NCI-H748 (cell line): Measurements from ENCODE around the gene JOSD2.

Source experiments
- DNase-seq: peaks from one replicate; lab custom pipeline; 2025; ENCODE audit not compliant: unreplicated experiment; lab: John Stamatoyannopoulos, UW

JOSD2 gene, protein sequence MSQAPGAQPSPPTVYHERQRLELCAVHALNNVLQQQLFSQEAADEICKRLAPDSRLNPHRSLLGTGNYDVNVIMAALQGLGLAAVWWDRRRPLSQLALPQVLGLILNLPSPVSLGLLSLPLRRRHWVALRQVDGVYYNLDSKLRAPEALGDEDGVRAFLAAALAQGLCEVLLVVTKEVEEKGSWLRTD

DNA sequence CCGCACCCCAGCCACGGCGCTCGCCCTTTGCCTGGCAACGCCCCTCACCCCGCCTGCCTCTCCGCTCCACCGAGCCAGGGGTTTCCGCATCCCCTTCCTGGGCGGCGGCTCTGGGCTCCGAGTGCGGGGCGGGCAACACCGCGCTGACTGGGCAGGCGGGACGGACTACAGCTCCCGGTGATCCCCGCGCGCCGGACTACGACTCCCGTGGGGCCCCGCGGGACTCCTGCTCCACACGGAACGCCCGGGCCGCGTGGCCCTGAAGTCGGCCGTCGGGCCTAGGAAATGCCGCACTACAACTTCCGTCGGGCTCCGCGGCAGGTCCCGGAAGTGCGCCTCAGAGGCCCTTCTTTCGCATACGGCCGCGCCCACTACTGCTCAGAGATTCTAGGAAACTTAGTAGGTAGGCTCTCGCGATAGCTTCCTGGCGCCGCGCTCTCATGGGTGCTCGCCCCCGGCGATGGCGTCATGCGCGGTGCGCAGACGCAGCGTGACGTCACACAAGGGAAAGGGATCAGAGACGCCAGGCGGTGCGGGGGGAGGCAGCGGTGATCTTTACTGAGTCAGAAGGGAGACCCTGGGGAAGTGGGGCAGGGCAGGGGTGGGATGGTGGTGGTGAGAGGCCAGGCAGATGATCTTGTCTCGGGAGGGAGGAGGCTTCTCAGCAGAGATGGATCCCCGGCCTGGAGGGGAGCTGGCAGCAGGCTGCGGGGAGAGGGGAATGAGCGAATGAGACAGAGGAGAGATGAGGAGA is at the start of gene JOSD2:
TSS of gene JOSD2 (minus strand) at position 123 of the 754 bp plus-strand sequence. CDS start 760 bp downstream, outside the sequence.
- DNase-seq: peak; percentile 100

DNA sequence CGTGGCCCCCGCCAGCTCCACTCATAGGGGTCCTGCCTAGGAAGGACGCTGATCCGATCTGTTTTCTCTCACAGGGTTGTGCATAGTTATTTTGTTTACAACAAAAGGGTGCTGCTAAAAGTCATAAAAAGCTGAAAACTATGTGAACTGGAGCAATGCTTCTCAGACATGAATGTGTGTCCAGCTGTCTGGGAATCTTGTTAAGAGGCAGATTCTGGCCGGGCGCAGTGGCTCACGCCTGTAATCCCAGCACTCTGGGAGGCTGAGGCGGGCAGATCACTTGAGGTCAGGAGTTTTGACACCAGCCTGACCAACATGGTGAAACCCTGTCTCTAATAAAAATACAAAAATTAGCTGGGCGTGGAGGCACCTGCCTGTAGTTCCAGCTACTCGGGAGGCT is 48.6 kb upstream of the JOSD2 start:
- DNase-seq: no peak

GRCh38 chr19:50558449-50558848 is 47.5 kb upstream of the JOSD2 start:
- no peak for DNase-seq

DNA sequence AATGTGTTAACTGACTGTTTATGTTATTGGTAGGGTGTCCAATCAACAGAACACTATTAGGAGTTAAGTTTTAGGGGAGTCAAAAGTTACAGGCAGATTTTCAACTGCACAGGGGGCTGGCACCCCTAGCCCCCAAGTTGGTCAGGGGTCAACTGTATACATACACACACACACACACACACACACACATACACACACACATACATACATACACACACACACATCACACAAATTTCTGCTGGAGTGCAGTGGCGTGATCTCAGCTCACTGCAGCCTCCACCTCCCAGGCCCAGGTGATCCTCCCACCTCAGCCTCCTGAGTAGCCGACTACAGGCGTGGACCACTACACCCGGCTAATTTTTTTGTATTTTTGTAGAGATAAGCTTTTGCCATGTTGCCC is 47.0 kb upstream of the JOSD2 start:
- DNase-seq: no peak

GRCh38 chr19:50557009-50557613 is 46.1 kb upstream of the JOSD2 start:
- DNase-seq: no peak

GRCh38 chr19:50556282-50557008 is 45.5 kb upstream of the JOSD2 start:
- peak; percentile 90 for DNase-seq

GRCh38 chr19:50555450-50556281 is 44.7 kb upstream of the JOSD2 start:
- peak; percentile 59 for DNase-seq

- DNase-seq: no peak
These were observed 44.0 kb upstream of the JOSD2 start for GRCh38 chr19:50555033-50555432.

DNA sequence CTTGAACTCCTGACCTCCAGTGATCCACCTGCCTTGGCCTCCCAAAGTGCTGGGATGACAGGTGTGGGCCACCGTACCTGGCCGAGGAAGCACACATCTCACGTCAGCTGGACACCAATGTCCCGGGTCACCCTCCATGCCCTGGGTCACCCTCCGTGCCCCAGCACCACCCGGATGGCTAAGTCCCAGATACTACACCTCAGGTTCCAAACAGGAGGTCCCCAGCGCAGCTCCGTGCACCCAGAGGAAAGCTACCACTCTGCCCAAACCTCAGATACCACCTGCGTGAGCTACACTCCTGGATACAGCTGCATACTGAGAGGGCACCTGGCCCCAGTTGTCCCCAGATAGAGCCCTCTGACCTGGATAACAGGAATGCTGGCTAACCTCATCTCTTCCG is 43.2 kb upstream of the JOSD2 start:
- DNase-seq: no peak

DNA sequence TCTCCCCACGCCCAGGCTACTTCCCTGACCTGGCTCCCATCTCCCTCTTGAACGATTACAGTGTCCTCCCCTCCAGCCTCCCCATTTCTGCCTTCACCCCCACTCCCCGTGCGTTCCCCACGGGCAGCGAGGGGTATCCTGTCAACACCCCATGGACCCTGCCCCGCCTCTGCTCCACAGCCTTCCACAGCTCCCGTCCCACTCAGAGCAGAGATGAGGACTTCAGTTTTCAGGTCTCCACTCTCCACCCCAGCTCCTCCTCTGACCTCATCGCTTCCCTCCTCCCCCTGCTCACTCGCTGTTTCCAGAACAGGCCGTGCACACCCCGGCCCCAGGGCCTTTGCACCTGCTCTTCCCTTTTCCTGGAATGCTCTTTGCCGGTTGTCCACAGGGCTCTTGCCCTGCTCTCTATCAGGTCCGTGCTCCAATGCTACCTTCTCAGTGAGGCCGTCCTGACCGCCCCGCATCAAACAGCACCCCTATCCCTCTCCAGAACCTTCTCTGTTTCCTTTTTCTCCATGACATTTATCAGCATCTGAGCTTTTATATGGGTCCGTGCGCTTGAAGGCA is 42.2 kb upstream of the JOSD2 start:
- no peak for DNase-seq

DNA sequence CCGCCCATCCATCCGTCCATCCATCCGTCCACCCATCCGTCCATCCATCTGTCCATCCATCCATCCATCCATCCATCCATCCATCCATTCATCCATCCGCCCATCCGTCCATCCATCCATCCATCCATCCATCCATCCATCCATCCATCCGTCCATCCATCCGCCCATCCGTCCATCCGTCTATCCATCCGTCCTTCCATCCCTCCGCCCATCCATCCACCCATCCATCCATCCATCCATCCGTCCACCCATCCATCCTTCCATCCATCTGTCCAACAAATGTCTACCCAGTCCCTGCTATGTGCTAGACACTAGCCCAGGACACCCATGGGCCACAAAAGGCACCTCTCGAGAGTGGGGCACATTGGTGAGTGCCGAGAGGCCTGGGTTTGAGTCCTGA is 41.5 kb upstream of the JOSD2 start:
- no peak for DNase-seq

GRCh38 chr19:50551715-50552187 is 40.8 kb upstream of the JOSD2 start:
- no peak for DNase-seq

GRCh38 chr19:50551034-50551714 is 40.2 kb upstream of the JOSD2 start:
- DNase-seq: no peak

GRCh38 chr19:50550594-50550966 is 39.6 kb upstream of the JOSD2 start:
- DNase-seq: no peak

DNA sequence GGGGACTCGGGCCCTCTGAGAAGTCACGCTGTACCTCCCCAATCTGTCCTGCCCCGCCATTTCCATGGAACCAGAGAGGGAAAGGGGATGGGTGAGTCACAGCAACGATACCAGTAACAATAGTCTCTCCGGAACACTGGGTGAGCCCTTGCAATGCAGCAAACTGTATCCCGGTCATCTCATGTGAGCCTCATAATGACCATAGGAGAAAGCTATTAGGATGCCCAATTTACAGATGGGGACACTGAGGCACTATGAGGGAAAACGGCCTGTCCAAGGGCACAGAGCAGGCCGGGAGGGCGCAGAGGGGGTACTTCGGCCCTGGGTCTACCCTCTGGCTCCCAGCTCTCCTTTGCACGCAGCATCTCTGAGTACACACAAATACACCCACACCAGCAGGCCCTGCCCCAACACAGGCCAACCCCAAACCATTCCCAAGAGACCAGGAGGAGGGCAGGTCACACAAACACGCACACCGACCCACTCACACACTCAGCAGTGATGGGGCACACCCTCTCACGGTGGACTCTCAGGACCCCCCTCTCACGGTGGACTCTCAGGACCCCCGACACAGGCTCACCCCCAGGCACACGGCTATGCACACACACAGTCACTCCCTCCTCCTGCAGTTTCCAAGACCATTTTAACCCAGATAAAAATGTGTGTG is 39.1 kb upstream of the JOSD2 start:
- DNase-seq: no peak

GRCh38 chr19:50549059-50549926 is 38.3 kb upstream of the JOSD2 start:
- no peak for DNase-seq

DNA sequence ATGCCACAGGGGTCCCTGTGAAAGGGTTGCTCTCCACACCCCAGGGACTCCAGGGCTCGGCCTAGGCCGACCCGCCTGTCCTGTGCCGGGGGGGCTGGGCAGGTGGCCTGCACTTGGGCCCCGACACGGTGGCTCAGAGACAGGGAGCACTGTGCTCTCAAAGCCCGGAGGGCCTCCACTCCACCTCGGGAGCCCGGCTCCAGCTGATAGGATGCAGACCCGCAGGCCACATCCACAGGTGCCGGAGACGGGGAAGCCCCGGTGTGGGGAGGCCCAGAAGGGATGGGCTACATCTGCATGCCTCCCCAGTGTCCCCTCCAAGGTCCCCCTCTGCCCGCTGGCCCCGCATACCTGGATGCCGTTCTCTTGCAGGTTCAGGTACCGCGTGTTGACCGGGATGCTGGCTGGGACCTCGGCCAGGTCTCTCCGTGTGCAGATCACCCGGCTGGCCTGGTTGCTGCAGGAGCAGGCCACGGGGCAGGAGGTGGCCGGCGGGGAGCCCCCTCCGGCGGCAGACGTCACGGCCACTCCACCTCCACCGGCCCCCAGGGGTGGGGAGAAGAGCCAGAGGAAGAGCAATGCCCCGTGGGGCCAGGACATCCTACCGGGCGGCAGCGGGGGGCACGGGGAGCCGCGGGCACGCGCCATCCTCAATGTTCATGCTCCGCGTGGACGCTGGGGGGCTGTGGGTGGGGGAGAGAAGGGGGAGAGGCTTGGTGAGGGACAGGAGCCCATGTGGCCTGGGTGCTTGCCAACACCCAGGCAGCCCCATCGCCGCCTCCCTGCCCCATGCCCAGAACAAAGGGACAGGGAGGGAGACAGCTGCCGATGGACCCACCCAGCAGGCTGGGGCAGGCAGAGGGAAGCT is 37.4 kb upstream of the JOSD2 start:
- DNase-seq: no peak
